Subcutaneous adipose tissue (tissue), 4 donors: ENCODE data around the gene MCUR1. TPM values are rescaled to one million over a fixed set of nuclear protein-coding genes. Genes with fewer than 3 reads are reported as not detected.

Experiments used
- CTCF ChIP-seq: fragments of 450-650 bp; IDR thresholded peaks from one replicate; pipeline ENCODE4 v1.5.1; 2016; ENCODE audit warnings: low read depth, mild to moderate bottlenecking, control low read depth, antibody characterized with exemption, moderate library complexity
- total RNA-seq, 4 donors: library from RNA; depleted of rRNA; stranded (reverse); fragments of >200 nt; gene quantifications; one replicate each; pipeline ENCODE4 v1.1.0, GENCODE V29; 2016

Gene MCUR1
- total RNA-seq, 4 donors from 2014 or later: 10.5 to 19.2 (median 17.1) TPM

DNA sequence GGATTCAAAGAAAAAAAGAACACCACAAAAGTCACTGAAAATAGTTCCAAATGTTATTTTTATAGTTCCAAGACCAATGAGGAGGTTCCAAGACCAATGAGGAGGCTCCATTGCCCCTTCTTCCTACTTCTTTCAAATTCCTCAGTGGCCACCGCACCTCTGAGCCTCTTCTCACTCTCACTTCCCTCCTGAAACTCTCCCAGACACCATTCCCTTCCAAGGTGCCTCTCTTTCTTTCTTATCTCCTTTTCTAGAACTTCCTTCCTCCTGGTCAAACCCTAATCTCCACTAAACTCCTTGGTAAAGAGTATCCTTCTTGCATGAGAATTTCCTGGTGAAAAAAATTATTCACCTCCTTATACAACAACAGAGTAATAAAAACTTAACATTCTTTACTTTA is 20.4 kb upstream of the MCUR1 start:
- TF ChIP-seq CTCF: no peak

DNA sequence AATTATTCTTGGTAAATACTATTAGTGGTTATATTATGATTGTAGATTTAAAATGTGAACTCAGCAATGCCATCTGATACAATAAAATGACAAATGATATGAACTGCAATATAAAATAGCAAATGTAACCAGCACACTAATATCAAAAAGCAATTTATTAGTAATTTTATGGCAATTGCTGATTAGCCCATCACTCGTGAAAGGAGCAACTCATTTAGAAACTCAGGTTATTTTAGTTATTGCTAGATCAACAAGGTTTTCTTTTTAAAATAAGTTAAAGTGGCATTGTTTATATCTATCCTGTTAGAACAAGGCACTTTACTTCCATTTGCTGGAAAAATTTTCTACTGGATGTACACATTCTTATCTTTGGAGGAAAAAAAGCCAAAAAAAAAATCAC is 18.4 kb upstream of the MCUR1 start:
- no peak for TF ChIP-seq CTCF

- TF ChIP-seq CTCF: no peak
These were observed 17.3 kb upstream of the MCUR1 start for GRCh38 chr6:13831615-13832014.

GRCh38 chr6:13830803-13831202 is 16.4 kb upstream of the MCUR1 start:
- no peak for TF ChIP-seq CTCF

GRCh38 chr6:13827032-13827431 is 12.7 kb upstream of the MCUR1 start:
- no peak for TF ChIP-seq CTCF

- TF ChIP-seq CTCF: no peak
These were observed 11.5 kb upstream of the MCUR1 start for GRCh38 chr6:13825871-13826270.

GRCh38 chr6:13818341-13818740 is 4.0 kb upstream of the MCUR1 start:
- no peak for TF ChIP-seq CTCF
